IMR-90 (cell line): ENCODE results near the gene ERC2. TPM values are rescaled to one million over a fixed set of nuclear protein-coding genes. Genes with fewer than 3 reads are reported as not detected.

Experiments used
- ATAC-seq: fragments of 200-7000 bp; cut with Tn5 transposase; 2 replicates; pipeline ENCODE4 v1.9.1; 2020; ENCODE audit warnings: low read depth, mild to moderate bottlenecking, moderate library complexity
- BruUV-seq: library from RNA; stranded (reverse); fragments of 400-500 nt; replicated peaks from 2 replicates; lab custom pipeline; 2021; lab: Mats Ljungman, UMichigan
- CTCF ChIA-PET: fragments of 300-600 bp; formaldehyde crosslinking; extraction: SDS; loops from one replicate; lab custom pipeline; 2021; ENCODE audit warnings: antibody characterized with exemption; lab: Yijun Ruan, JAX
- POLR2A ChIA-PET: fragments of 300-600 bp; sonication (Branson Sonifier 250); formaldehyde crosslinking; loops from one replicate; lab custom pipeline; 2022; ENCODE audit warnings: antibody characterized with exemption; ENCODE audit not compliant: unreplicated experiment; lab: Charles Lee
- DNase-seq: peaks from one replicate; pipeline ENCODE4 v3.0.0; 2013
- H2AFZ ChIP-seq: replicated peaks from 2 replicates; pipeline ENCODE3; 2013; ENCODE audit warnings: low read length, mild to moderate bottlenecking; ENCODE audit not compliant: poor library complexity
- H2AK5ac ChIP-seq: 2 replicates; pipeline ENCODE4 v1.6.1; 2013; ENCODE audit warnings: low read depth, low read length, inconsistent platforms
- H2AK9ac ChIP-seq: replicated peaks from 2 replicates; pipeline ENCODE3; 2013; ENCODE audit warnings: mild to moderate bottlenecking, low read depth, low read length, moderate library complexity; ENCODE audit not compliant: poor library complexity
- H2BK120ac ChIP-seq: 2 replicates; pipeline ENCODE4 v1.6.1; 2013; ENCODE audit warnings: low read depth, low read length, inconsistent platforms
- H2BK15ac ChIP-seq: 3 replicates; pipeline ENCODE4 v1.6.1; 2013; ENCODE audit warnings: low read depth, low read length, inconsistent platforms
- H2BK20ac ChIP-seq: 2 replicates; pipeline ENCODE4 v1.6.1; 2013; ENCODE audit warnings: low read depth, mild to moderate bottlenecking, inconsistent platforms, low read length, moderate library complexity
- H2BK5ac ChIP-seq: 2 replicates; pipeline ENCODE4 v1.6.1; 2013; ENCODE audit warnings: mild to moderate bottlenecking, low read depth, low read length, inconsistent platforms; ENCODE audit not compliant: poor library complexity, severe bottlenecking
- H3K14ac ChIP-seq: replicated peaks from 2 replicates; pipeline ENCODE4 v1.6.1; 2013; ENCODE audit warnings: low read depth, low read length, inconsistent platforms
- H3K18ac ChIP-seq: 2 replicates; pipeline ENCODE4 v1.6.1; 2013; ENCODE audit warnings: low read depth, low read length, control low read depth
- H3K23ac ChIP-seq: 2 replicates; pipeline ENCODE4 v1.6.1; 2013; ENCODE audit warnings: low read depth, low read length, inconsistent platforms
- H3K27ac ChIP-seq: 2 replicates; pipeline ENCODE4 v1.5.1; 2013; ENCODE audit warnings: mild to moderate bottlenecking, control low read depth, low read length; ENCODE audit not compliant: insufficient read depth
- H3K27me3 ChIP-seq: 2 replicates; pipeline ENCODE4 v1.6.1; 2013; ENCODE audit warnings: low read length; ENCODE audit not compliant: control insufficient read depth, insufficient read depth
- H3K36me3 ChIP-seq: 2 replicates; pipeline ENCODE4 v1.6.1; 2013; ENCODE audit warnings: low read length, mixed read lengths; ENCODE audit not compliant: control insufficient read depth, insufficient read depth
- H3K4ac ChIP-seq: 2 replicates; pipeline ENCODE4 v1.6.1; 2013; ENCODE audit warnings: low read depth, low read length, inconsistent platforms
- H3K4me1 ChIP-seq: 2 replicates; pipeline ENCODE4 v1.6.1; 2013; ENCODE audit warnings: low read length, mixed read lengths; ENCODE audit not compliant: control insufficient read depth, insufficient read depth
- H3K4me2 ChIP-seq: 2 replicates; pipeline ENCODE4 v1.6.1; 2013; ENCODE audit warnings: low read depth, mild to moderate bottlenecking, control low read depth, low read length, moderate library complexity
- H3K4me3 ChIP-seq: 2 replicates; pipeline ENCODE4 v1.5.1; 2013; ENCODE audit warnings: low read depth, mild to moderate bottlenecking, control low read depth, low read length, moderate library complexity; ENCODE audit not compliant: insufficient read depth
- H3K56ac ChIP-seq: 2 replicates; pipeline ENCODE4 v1.6.1; 2013; ENCODE audit warnings: low read length, inconsistent platforms; ENCODE audit not compliant: insufficient read depth; ENCODE audit errors: extremely low read depth
- H3K79me1 ChIP-seq, 2 experiments: 2 replicates each; pipeline ENCODE4 v1.6.1; 2013; ENCODE audit warnings: low read length in 2 of 2, inconsistent platforms in 1 of 2, low read depth in 1 of 2
- H3K9ac ChIP-seq: 2 replicates; pipeline ENCODE4 v1.6.1; 2013; ENCODE audit warnings: low read depth, low read length, control low read depth
- H3K9me1 ChIP-seq: 2 replicates; pipeline ENCODE4 v1.6.1; 2013; ENCODE audit warnings: low read length, inconsistent platforms; ENCODE audit not compliant: insufficient read depth
- H3K9me3 ChIP-seq: 2 replicates; pipeline ENCODE4 v1.6.1; 2013; ENCODE audit warnings: low read length; ENCODE audit not compliant: control insufficient read depth, insufficient read depth
- H4K20me1 ChIP-seq: 2 replicates; pipeline ENCODE4 v1.6.1; 2013; ENCODE audit warnings: low read length, inconsistent platforms; ENCODE audit not compliant: insufficient read depth
- H4K5ac ChIP-seq: 2 replicates; pipeline ENCODE4 v1.6.1; 2013; ENCODE audit warnings: mild to moderate bottlenecking, low read depth, low read length, control low read depth
- H4K8ac ChIP-seq, 2 experiments: 2 replicates each; pipeline ENCODE4 v1.6.1; 2013; ENCODE audit warnings: low read depth in 2 of 2, low read length in 2 of 2, control low read depth in 1 of 2, inconsistent platforms in 1 of 2
- H4K91ac ChIP-seq: 2 replicates; pipeline ENCODE4 v1.6.1; 2013; ENCODE audit warnings: low read depth, low read length, inconsistent platforms; ENCODE audit not compliant: insufficient read depth
- BHLHE40 ChIP-seq: fragments of 150-350 bp; IDR thresholded peaks from 2 replicates; pipeline ENCODE4 v1.6.1; 2016; ENCODE audit warnings: mild to moderate bottlenecking, low read depth, low read length
- CEBPB ChIP-seq: IDR thresholded peaks from 2 replicates; pipeline ENCODE4 v1.6.1; 2012; ENCODE audit warnings: low read depth, low read length, improper control_type of control experiment
- CTCF ChIP-seq: conservative IDR thresholded peaks from 2 replicates; pipeline ENCODE4 v1.5.1; 2012; ENCODE audit warnings: mild to moderate bottlenecking, low read depth, low read length, improper control_type of control experiment
- FOS ChIP-seq: fragments of 150-350 bp; IDR thresholded peaks from 2 replicates; pipeline ENCODE4 v1.6.1; 2016; ENCODE audit warnings: low read depth, low read length
- NFE2L2 ChIP-seq: fragments of 150-350 bp; IDR thresholded peaks from 2 replicates; pipeline ENCODE4 v1.6.1; 2016; ENCODE audit warnings: low read depth, mild to moderate bottlenecking, low read length
- RAD21 ChIP-seq: IDR thresholded peaks from 2 replicates; pipeline ENCODE4 v1.6.1; 2012; ENCODE audit warnings: low read length, improper control_type of control experiment
- RCOR1 ChIP-seq: IDR thresholded peaks from 2 replicates; pipeline ENCODE4 v1.6.1; 2012; ENCODE audit warnings: mild to moderate bottlenecking, low read length, improper control_type of control experiment; ENCODE audit not compliant: insufficient replicate concordance
- SMC3 ChIP-seq: fragments of 150-350 bp; IDR thresholded peaks from 2 replicates; pipeline ENCODE4 v1.6.1; 2016; ENCODE audit warnings: low read depth, mild to moderate bottlenecking, antibody characterized with exemption, low read length, moderate library complexity
- WGBS, 2 experiments: methylation state at CpG; one replicate each; pipeline versions ENCODE4 v1.1.5 to v1.1.7; 2013; ENCODE audit warnings: missing lambda C conversion rate in 2 of 2; ENCODE audit not compliant: insufficient read length in 1 of 2; ENCODE audit errors: extremely low coverage in 2 of 2; 5-methylcytosine and 5-hydroxymethylcytosine counted together
- dilution Hi-C: fragments of 300-500 bp; cut with HindIII; formaldehyde crosslinking; loops from one replicate; pipeline ENCODE4 v1.14.3; 2018; ENCODE audit warnings: low sequenced_read_pairs; ENCODE audit not compliant: unreplicated experiment
- in situ Hi-C: fragments of 300-500 bp; cut with MboI; formaldehyde crosslinking; loops from 3 replicates; pipeline ENCODE4 v1.14.3; 2019; ENCODE audit warnings: low sequenced_read_pairs, inconsistent platforms, mixed read lengths
- intact Hi-C: fragments of 100-400 bp; cut with micrococcal nuclease; formaldehyde crosslinking; loops from 2 replicates; pipeline ENCODE4 v1.10.0; 2022
- polyA plus RNA-seq, 3 experiments: library from polyadenylated mRNA; depleted of rRNA; stranded (reverse); fragments of >200 nt; gene quantifications; 2 replicates each; pipeline ENCODE4 v1.2.3, GENCODE V29; 2012; ENCODE audit warnings: low replicate concordance in 1 of 3
- total RNA-seq: library from RNA; depleted of rRNA; stranded (reverse); fragments of >200 nt; gene quantifications from 2 replicates; pipeline ENCODE4 v1.2.3, GENCODE V29; 2012

The ERC2 gene
- total and polyA plus RNA-seq, 2 of the 4 experiments (the other 2 are of a cell fraction): 0.17 to 0.18 TPM

- Histone ChIP-seq H3K23ac (no peak overlapping the region), H2AFZ (no peak overlapping the region), H4K8ac (no peak overlapping the region), H3K4ac (no peak overlapping the region), H4K20me1 (no peaks in the 10 kb centered on the region), H3K4me3 (no peak overlapping the region), H3K56ac (no peak overlapping the region), H4K5ac (no peak overlapping the region), H3K9me1 (no peaks in the 10 kb centered on the region), H3K79me1 (no peaks in the 10 kb centered on the region), H3K27ac (no peak overlapping the region), H3K18ac (no peak overlapping the region), H2BK15ac (no peak overlapping the region), H2AK5ac (no peak overlapping the region), H3K27me3 (no peaks in the 10 kb centered on the region; the same call in 1 of the 2 replicates), H3K14ac (no peak overlapping the region), H4K91ac (no peak overlapping the region), H3K9me3 (no peaks in the 10 kb centered on the region), H3K36me3 (no peaks in the 10 kb centered on the region), H3K4me2 (no peak overlapping the region), H2AK9ac (no peak overlapping the region), H2BK120ac (no peak overlapping the region), H3K4me1 (no peaks in the 10 kb centered on the region), H2BK20ac (no peak overlapping the region), H2BK5ac (no peak overlapping the region), H3K9ac (no peak overlapping the region)
- no CpG with 5 or more reads among the region's 2 CpGs for WGBS, 2 experiments
- ChIA-PET POLR2A (no interaction called here), CTCF (interaction anchor here (0.6 kb wide), 1 partner anchor 18 kb away, joined by 3 read pairs; no protein-coding TSS in a partner anchor)
- dilution Hi-C loops: no loop called here
- ATAC-seq (no peak), DNase-seq (no peak)
- no TSS peak for BruUV-seq
- in situ Hi-C loops: no loop called here
- TF ChIP-seq CEBPB (no peak), RAD21 (no peak), BHLHE40 (no peak), RCOR1 (no peak), NFE2L2 (no peak), SMC3 (no peak), CTCF (no peak), FOS (no peak)
- intact Hi-C loops: no loop called here
These were observed 125.8 kb downstream of the ERC2 start for GRCh38 chr3:56342475-56342874.
